Esophagus squamous epithelium (tissue), 5 donors: ENCODE measurements around the gene CIPC. TPM values are rescaled to one million over a fixed set of nuclear protein-coding genes. Genes with fewer than 3 reads are reported as not detected.

Source experiments
- DNase-seq: peaks from one replicate; lab custom pipeline; 2025; lab: John Stamatoyannopoulos, UW
- H3K27ac ChIP-seq, 4 donors: fragments of 200-600 bp; sonication (generic); one replicate each; pipeline ENCODE4 v1.5.1; 2016 to 2019; ENCODE audit warnings: mild to moderate bottlenecking in 1 of 4
- H3K27me3 ChIP-seq, 4 donors: fragments of 200-600 bp; sonication (generic); 1 replicate in 3 of 4; 2 replicates in 1 of 4; pipeline versions ENCODE4 v1.5.1 to v1.6.0; 2017 to 2021; ENCODE audit warnings: antibody characterized with exemption in 1 of 4
- H3K36me3 ChIP-seq, 3 donors: fragments of 200-600 bp; sonication (generic); one replicate each; pipeline ENCODE4 v1.5.1; 2016 to 2019
- H3K4me1 ChIP-seq, 3 donors: fragments of 200-600 bp; sonication (generic); one replicate each; pipeline ENCODE4 v1.5.1; 2017 to 2019
- H3K4me3 ChIP-seq, 4 donors: fragments of 200-600 bp; sonication (generic); 1 replicate in 3 of 4; 2 replicates in 1 of 4; pipeline ENCODE4 v1.5.1; 2016 to 2019; ENCODE audit warnings: mild to moderate bottlenecking in 2 of 4, moderate library complexity in 1 of 4
- H3K9me3 ChIP-seq, 3 donors: fragments of 200-600 bp; sonication (generic); one replicate each; pipeline ENCODE4 v1.5.1; 2016 to 2019
- CTCF ChIP-seq, 6 experiments: fragments of 450-650 bp in 4 of 6; fragments of 200-600 bp in 2 of 6; sonication (generic) in 2 of 6; IDR thresholded peaks; one replicate each; pipeline ENCODE4 v1.5.1; 2016 to 2019; ENCODE audit warnings: antibody characterized with exemption in 6 of 6, mild to moderate bottlenecking in 4 of 6, moderate library complexity in 4 of 6
- POLR2A ChIP-seq, 4 donors: fragments of 450-650 bp; IDR thresholded peaks; one replicate each; pipeline ENCODE4 v1.6.1; 2017; ENCODE audit warnings: antibody characterized with exemption in 4 of 4, mild to moderate bottlenecking in 4 of 4, moderate library complexity in 3 of 4
- WGBS, 2 donors: methylation state at CpG; one replicate each; pipeline ENCODE4 v1.1.5; 2018; 5-methylcytosine and 5-hydroxymethylcytosine counted together
- intact Hi-C: fragments of 100-400 bp; cut with DNase I; formaldehyde crosslinking; loops from one replicate; pipeline ENCODE4 v1.15.0; 2022
- total RNA-seq, 4 donors: library from RNA; depleted of rRNA; stranded (reverse); fragments of >200 nt; gene quantifications; one replicate each; pipeline ENCODE4 v1.1.0, GENCODE V29; 2016
- donor health status: DM: yes; HTN: yes; CAD: no.

CIPC gene
- total RNA-seq, 4 donors from 2014 or later = 17.1 to 38.3 (median 32.6) TPM

DNA sequence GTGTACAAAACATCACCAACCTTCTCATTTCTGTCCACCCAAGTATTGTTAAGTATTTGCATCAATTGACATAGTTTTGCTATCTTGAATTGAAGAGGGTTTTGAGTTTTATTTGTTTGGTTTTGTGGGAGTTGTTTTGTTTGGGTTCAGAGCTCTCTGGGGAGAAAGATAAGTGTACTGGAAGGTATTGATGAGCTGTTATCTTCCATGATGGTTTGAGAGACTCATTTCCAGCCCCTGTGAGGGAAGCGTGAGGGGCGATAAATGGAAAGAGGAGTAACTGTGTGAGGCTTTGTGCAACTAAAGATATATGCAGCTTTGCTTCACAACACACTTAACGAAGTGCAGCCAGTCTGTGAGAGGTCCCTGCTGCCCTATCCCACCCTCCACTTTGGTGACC, 15.7 kb upstream of the CIPC start:
- intact Hi-C loops = no loop called here
- H3K27me3 ChIP-seq = no peaks in the 10 kb centered on the region
- H3K4me1 ChIP-seq = peaks cover 0 to 19% (median under 1%) of the 10 kb centered on the region in 3 donors
- no peaks in the 10 kb centered on the region for H3K9me3 ChIP-seq
- 73 to 86% methylated on average over 3 of the region's 3 CpGs for WGBS, 2 donors
- H3K36me3 ChIP-seq = no peaks in the 10 kb centered on the region
- H3K4me3 ChIP-seq = no peak overlapping the region
- no peak for DNase-seq
- no peak overlapping the region for H3K27ac ChIP-seq
- TF ChIP-seq CTCF (IDR thresholded peaks at IDR 0.05) (no peak), POLR2A (IDR thresholded peaks at IDR 0.05) (no peak)

DNA sequence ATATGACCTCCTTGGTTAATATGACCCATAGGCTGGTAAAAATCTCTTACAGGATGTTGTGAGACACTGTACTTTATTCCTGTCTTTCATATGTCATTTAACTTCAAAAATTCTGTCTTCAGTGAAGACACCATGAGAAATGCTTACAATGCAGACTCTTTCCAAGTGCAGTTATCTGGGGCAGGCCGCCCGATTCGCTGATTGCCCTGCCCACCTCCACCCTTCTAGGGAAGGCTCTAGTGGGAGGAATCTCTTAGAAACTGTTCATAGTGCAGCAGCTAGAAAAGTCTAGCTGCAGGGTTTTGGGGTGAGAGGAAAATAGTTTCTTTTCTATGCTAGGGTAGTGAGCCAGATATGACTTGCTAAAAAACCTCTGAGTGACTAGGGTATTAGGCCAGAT, 15.0 kb upstream of the CIPC start:
- peaks cover 0 to 22% (median 6%) of the 10 kb centered on the region in 3 donors for H3K4me1 ChIP-seq
- 70 to 83% methylated on average over 3 of the region's 3 CpGs for WGBS, 2 donors
- TF ChIP-seq POLR2A (IDR thresholded peaks at IDR 0.05) (no peak), CTCF (IDR thresholded peaks at IDR 0.05) (no peak)
- intact Hi-C loops = no loop called here
- H3K27me3 ChIP-seq = no peaks in the 10 kb centered on the region
- no peak for DNase-seq
- no peak overlapping the region for H3K4me3 ChIP-seq
- H3K9me3 ChIP-seq = no peaks in the 10 kb centered on the region
- H3K36me3 ChIP-seq = no peaks in the 10 kb centered on the region
- H3K27ac ChIP-seq = no peak overlapping the region

DNA sequence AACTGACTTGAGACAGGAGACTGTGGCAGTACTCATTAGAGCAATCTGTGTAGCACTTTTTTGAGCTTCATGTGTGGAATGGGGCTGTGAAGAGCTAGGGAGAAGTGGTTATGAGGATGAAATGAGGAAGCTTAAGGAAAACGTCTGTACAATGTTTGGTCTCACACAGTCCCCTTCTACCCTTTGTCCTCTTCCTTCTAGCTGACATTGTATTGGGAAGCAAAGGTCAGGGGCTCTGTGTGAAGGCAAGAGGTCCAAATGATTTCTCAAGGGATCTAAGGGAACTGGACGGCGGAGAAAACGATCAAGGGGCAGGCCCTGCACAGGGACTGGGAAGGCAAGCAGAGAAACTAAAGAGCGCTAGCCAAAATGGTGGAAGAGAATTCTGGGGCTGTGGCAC, 13.1 kb upstream of the CIPC start:
- 71 to 77% methylated on average over 5 of the region's 5 CpGs for WGBS, 2 donors

DNA sequence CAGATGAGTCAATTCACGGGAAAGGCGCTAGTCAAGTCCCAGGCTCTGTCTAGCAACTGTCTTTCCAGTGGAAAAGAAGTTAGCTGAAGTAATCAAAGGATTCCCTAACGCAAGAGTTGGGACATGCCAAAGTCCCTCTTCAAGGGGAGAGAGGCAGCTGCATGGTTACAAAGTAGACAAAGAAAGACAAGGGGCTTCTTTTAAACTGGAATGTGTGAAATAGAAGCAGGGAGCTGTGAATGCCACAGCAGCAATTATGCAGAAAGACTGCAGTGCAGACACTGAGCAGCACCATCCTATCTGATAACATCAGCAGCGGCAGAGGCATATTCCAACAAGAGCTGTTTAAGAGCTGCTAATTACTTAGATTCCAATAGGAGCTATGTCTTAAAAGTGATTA, 12.5 kb upstream of the CIPC start:
- Histone ChIP-seq H3K27ac (no peak overlapping the region), H3K9me3 (no peaks in the 10 kb centered on the region), H3K4me1 (peaks cover 0 to 43% (median 6%) of the 10 kb centered on the region in 3 donors), H3K36me3 (no peaks in the 10 kb centered on the region), H3K4me3 (no peak overlapping the region), H3K27me3 (no peaks in the 10 kb centered on the region)
- intact Hi-C loops = no loop called here
- WGBS, 2 donors = 66 to 78% methylated on average over 3 to 4 of the region's 4 CpGs
- TF ChIP-seq CTCF (IDR thresholded peaks at IDR 0.05) = no peak
- no peak for TF ChIP-seq POLR2A (IDR thresholded peaks at IDR 0.05)
- no peak for DNase-seq

More for the DNA sequence above, 13.1 kb upstream of the CIPC start:
- peaks cover 0 to 40% (median 6%) of the 10 kb centered on the region in 3 donors for H3K4me1 ChIP-seq
- no peaks in the 10 kb centered on the region for H3K36me3 ChIP-seq
- no peak for DNase-seq
- H3K27me3 ChIP-seq = no peaks in the 10 kb centered on the region
- intact Hi-C loops = no loop called here
- H3K4me3 ChIP-seq = no peak overlapping the region
- TF ChIP-seq CTCF (IDR thresholded peaks at IDR 0.05) (no peak), POLR2A (IDR thresholded peaks at IDR 0.05) (no peak)
- H3K9me3 ChIP-seq = no peaks in the 10 kb centered on the region
- no peak overlapping the region for H3K27ac ChIP-seq

- WGBS, 2 donors = 91 to 92% methylated on average over 3 of the region's 3 CpGs
- Histone ChIP-seq H3K27me3 (no peaks in the 10 kb centered on the region), H3K36me3 (no peaks in the 10 kb centered on the region), H3K27ac (peak overlapping the region in 1 of 4 donors; percentile 91), H3K9me3 (peaks cover 0 to 4% (median 3%) of the 10 kb centered on the region in 3 donors), H3K4me1 (peaks cover 0 to 43% (median 6%) of the 10 kb centered on the region in 3 donors), H3K4me3 (no peak overlapping the region)
- intact Hi-C loops = no loop called here
- DNase-seq = no peak
- no peak for TF ChIP-seq POLR2A (IDR thresholded peaks at IDR 0.05)
- no peak for TF ChIP-seq CTCF (IDR thresholded peaks at IDR 0.05)
Observed at GRCh38 chr14:77086017-77086727, 11.9 kb upstream of the CIPC start.
